Progenitor cell of endocrine pancreas (in vitro differentiated cells): ENCODE measurements around the gene RASGEF1C. TPM values are rescaled to one million over a fixed set of nuclear protein-coding genes. Genes with fewer than 3 reads are reported as not detected.

Experiments
- DNase-seq: peaks from one replicate; pipeline ENCODE4 v3.0.0; 2021; ENCODE audit warnings: low spot score; ENCODE audit not compliant: unreplicated experiment
- H3K27ac Mint-ChIP-seq: 2 replicates; pipeline ENCODE4 v1.8.0; 2021; ENCODE audit warnings: mild to moderate bottlenecking, moderate library complexity, mixed read lengths
- H3K27me3 Mint-ChIP-seq: 2 replicates; pipeline ENCODE4 v1.8.0; 2021; ENCODE audit warnings: mixed read lengths
- H3K36me3 Mint-ChIP-seq: 2 replicates; pipeline ENCODE4 v1.8.0; 2022; ENCODE audit warnings: mixed read lengths; ENCODE audit not compliant: insufficient read depth
- H3K4me1 Mint-ChIP-seq: 2 replicates; pipeline ENCODE4 v1.8.0; 2021; ENCODE audit warnings: low read depth, mixed read lengths
- H3K4me3 Mint-ChIP-seq: 2 replicates; pipeline ENCODE4 v1.8.0; 2021; ENCODE audit warnings: low read depth, mild to moderate bottlenecking, moderate library complexity, mixed read lengths
- H3K9me3 Mint-ChIP-seq: 2 replicates; pipeline ENCODE4 v1.8.0; 2021; ENCODE audit warnings: low read depth, mixed read lengths
- total RNA-seq: library from RNA; stranded (reverse); gene quantifications from 2 replicates; pipeline ENCODE4 v1.2.1, GENCODE V29; 2021
- TF ChIP-seq, protein P1 (sequence below): fragments of 200-600 bp; sonication (generic); IDR thresholded peaks from one replicate; pipeline ENCODE4 v1.5.0; 2021; ENCODE audit warnings: antibody characterized with exemption, mild to moderate bottlenecking; ENCODE audit not compliant: unreplicated experiment

RASGEF1C gene
- total RNA-seq, 1 donor from 2014 or later = 1.3 TPM

DNA sequence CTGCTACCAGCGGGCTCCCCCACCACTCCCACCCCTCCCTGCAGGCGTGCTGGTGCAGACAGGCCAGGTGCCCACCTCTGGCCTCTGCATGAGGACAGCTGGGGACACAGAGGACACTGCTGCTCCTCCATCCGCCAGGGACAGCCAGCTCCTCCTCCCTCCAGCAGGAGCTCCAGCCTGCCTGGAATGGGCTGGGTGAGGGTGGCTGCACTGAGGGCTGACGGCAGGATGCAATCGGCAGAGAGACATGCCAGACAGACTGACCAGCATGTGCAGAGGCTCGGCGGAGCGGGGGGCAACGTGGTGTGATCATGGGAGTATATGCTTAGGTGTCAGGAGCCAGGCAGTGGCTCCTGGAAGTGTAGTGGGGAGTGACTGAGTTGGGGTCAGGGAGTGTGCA is 68.4 kb downstream of the RASGEF1C start:
- TF ChIP-seq, protein P1, sequence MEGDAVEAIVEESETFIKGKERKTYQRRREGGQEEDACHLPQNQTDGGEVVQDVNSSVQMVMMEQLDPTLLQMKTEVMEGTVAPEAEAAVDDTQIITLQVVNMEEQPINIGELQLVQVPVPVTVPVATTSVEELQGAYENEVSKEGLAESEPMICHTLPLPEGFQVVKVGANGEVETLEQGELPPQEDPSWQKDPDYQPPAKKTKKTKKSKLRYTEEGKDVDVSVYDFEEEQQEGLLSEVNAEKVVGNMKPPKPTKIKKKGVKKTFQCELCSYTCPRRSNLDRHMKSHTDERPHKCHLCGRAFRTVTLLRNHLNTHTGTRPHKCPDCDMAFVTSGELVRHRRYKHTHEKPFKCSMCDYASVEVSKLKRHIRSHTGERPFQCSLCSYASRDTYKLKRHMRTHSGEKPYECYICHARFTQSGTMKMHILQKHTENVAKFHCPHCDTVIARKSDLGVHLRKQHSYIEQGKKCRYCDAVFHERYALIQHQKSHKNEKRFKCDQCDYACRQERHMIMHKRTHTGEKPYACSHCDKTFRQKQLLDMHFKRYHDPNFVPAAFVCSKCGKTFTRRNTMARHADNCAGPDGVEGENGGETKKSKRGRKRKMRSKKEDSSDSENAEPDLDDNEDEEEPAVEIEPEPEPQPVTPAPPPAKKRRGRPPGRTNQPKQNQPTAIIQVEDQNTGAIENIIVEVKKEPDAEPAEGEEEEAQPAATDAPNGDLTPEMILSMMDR = no peak
- no peak for DNase-seq
- no peaks in the 10 kb centered on the region for H3K4me1 Mint-ChIP-seq
- no peaks in the 10 kb centered on the region for H3K36me3 Mint-ChIP-seq
- H3K27me3 Mint-ChIP-seq = peaks cover 24% of the 10 kb centered on the region
- H3K9me3 Mint-ChIP-seq = no peaks in the 10 kb centered on the region
- no peak overlapping the region for H3K27ac Mint-ChIP-seq
- no peak overlapping the region for H3K4me3 Mint-ChIP-seq

DNA sequence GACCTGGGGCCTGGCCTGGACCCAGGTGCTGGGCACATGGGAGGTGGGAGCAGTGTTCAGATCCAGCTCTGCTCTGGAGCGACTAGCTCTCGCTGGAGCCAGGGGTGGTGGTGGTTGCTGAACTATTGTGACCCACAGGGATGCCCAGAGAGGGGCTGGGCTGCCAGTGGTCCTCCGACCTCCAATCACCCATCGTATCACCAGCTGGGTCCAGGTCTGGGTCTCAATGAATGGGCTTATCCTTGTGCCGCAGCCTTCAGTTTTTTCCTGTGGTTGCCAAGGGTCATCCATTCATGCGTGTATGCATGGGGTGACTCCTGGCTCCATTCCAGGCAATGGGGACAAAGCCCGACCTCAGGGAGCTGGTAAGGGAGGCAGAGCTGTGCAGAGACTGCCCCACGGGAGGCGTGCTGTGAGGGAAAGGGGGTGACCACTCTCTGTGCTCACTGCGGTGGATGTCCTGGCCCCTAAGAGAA is 68.9 kb downstream of the RASGEF1C start:
- no peak overlapping the region for H3K4me3 Mint-ChIP-seq
- TF ChIP-seq, protein P1 = no peak
- no peaks in the 10 kb centered on the region for H3K9me3 Mint-ChIP-seq
- peaks cover 24% of the 10 kb centered on the region for H3K27me3 Mint-ChIP-seq
- no peaks in the 10 kb centered on the region for H3K4me1 Mint-ChIP-seq
- no peaks in the 10 kb centered on the region for H3K36me3 Mint-ChIP-seq
- no peak overlapping the region for H3K27ac Mint-ChIP-seq
- DNase-seq = no peak

DNA sequence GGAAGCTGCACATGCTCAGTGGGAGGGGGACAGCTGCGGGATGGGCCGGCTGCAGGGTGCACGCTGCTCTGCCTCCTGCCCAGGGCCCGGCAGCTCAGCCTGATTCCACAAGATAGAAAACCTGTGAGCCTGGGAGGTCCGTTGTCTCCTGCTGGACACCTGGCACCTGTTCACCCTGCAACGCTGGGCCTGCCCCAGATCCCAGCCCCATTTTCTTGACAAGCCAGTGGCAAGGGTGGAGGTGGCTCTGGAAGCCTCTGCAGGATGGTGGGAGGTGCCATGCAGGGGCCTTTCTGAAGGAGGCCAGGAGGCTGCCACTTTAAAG is 69.3 kb downstream of the RASGEF1C start:
- Mint-ChIP-seq H3K27ac (no peak overlapping the region), H3K4me1 (no peaks in the 10 kb centered on the region), H3K36me3 (no peaks in the 10 kb centered on the region), H3K9me3 (no peaks in the 10 kb centered on the region), H3K4me3 (no peak overlapping the region), H3K27me3 (peaks cover 23% of the 10 kb centered on the region)
- no peak for DNase-seq
- TF ChIP-seq, protein P1 = no peak

DNA sequence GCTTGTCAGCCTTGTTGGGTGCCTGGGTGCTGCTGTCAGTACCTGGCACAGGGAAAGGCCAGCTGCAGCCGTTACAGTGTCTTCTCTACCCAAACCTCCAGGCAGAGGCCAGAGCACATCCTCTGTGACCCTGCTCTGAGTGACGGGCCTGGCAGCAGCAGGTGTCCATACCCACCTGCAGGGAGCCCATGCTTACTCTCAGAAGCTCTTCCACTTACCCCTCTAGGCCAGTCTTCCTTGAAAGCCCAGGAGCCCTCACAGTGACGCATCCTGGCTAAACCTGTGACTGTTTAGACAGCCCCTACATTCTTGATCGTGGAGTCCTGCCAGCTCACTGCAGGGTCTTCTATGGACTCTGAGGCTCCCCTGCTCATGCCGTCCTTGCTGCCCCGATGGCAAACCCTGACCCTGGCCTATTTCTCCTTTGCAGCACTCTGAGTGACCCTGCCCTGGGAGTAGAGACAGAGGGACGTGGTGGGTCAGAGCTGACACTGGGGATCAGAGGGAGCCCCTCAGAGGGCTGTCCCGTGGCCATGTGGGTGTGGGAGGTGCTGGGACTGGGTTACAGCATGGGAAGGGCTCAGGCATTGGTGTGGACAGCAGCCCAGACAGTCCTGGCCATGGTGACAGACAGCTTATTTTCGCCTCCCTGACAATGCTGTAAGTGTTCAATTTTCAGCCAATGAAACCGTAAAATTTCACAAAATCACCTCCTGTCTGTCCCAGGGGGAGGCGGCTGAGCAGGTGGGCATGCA is 69.9 kb downstream of the RASGEF1C start:
- Mint-ChIP-seq H3K4me3 (no peak overlapping the region), H3K36me3 (no peaks in the 10 kb centered on the region), H3K27ac (no peak overlapping the region), H3K27me3 (peaks cover 22% of the 10 kb centered on the region), H3K9me3 (no peaks in the 10 kb centered on the region), H3K4me1 (no peaks in the 10 kb centered on the region)
- TF ChIP-seq, protein P1 = no peak
- no peak for DNase-seq

DNA sequence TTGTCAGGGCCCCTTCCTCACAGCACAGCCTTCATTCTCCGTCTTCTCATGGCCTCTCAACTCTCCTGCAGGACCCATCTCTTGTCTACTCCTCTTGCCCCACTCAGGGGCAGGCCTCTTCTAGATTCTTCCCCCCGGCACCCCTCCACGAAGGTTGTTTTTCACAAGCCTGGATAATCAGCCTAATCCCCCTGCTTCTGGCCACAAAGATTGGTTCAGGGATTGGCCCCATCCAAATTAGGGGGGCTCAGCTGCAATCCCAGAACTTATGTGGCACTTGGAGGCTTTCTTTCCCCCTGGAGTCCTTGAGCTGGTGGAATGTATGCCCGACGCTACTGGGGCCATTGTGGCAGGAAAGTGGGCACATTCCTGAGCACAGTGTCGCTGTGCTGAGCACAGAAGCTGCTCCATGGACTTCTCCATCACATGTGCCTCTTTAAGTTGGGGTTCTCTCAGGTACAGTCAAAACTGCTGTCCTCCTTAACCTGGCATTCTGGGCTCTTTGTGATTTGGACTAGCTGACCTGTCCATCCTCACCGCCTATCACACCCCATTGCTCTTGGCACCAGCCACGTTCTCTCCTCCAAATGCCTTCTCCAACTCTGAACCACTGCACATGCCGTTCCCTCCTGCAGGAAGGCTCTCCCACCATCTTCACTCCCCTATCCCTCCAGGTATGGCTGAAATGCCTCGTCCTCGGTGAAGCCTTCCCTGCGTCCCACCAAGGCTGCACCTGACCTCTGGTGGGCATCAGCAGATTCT is 70.6 kb downstream of the RASGEF1C start:
- TF ChIP-seq, protein P1 = no peak
- Mint-ChIP-seq H3K27ac (no peak overlapping the region), H3K4me1 (no peaks in the 10 kb centered on the region), H3K27me3 (peaks cover 22% of the 10 kb centered on the region), H3K9me3 (no peaks in the 10 kb centered on the region), H3K36me3 (no peaks in the 10 kb centered on the region), H3K4me3 (no peak overlapping the region)
- DNase-seq = no peak
